H1 (cell line): ENCODE data around the gene ST6GALNAC2. TPM values are rescaled to one million over a fixed set of nuclear protein-coding genes. Genes with fewer than 3 reads are reported as not detected.

Source experiments
- CTCF ChIA-PET: fragments of 300-600 bp; sonication (Branson Sonifier 250); formaldehyde crosslinking; loops from one replicate; lab custom pipeline; 2021; ENCODE audit not compliant: partially characterized antibody; lab: Charles Lee
- POLR2A ChIA-PET: fragments of 300-600 bp; sonication (Branson Sonifier 250); formaldehyde crosslinking; loops from one replicate; lab custom pipeline; 2021; ENCODE audit warnings: inconsistent platforms; ENCODE audit not compliant: partially characterized antibody; lab: Charles Lee
- DNase-seq, 2 experiments: peaks; one replicate each; pipeline versions ENCODE4 v3.0.0 to v3.0.0-alpha.2; 2010 to 2022; ENCODE audit warnings: low spot score in 2 of 2, low read depth in 1 of 2, mixed read lengths in 1 of 2
- FAIRE-seq: peaks from 2 replicates; lab custom pipeline; 2011; peaks lifted over from hg19 to GRCh38; lab: Jason Lieb, UNC
- H2AFZ ChIP-seq: 2 replicates; pipeline ENCODE4 v1.8.1; 2012; ENCODE audit warnings: low read length, inconsistent platforms
- H2AK5ac ChIP-seq: 2 replicates; pipeline ENCODE4 v1.6.1; 2013; ENCODE audit warnings: low read depth, low read length
- H2BK120ac ChIP-seq: replicated peaks from 2 replicates; pipeline ENCODE3; 2013; ENCODE audit warnings: low read depth, low read length, inconsistent platforms
- H2BK12ac ChIP-seq: 2 replicates; pipeline ENCODE4 v1.6.1; 2013; ENCODE audit warnings: low read depth, low read length
- H2BK15ac ChIP-seq: 2 replicates; pipeline ENCODE4 v1.6.1; 2013; ENCODE audit warnings: low read length
- H2BK20ac ChIP-seq: 2 replicates; pipeline ENCODE4 v1.6.1; 2013; ENCODE audit warnings: low read length
- H2BK5ac ChIP-seq: 2 replicates; pipeline ENCODE4 v1.6.1; 2013; ENCODE audit warnings: low read depth, low read length
- H3K14ac ChIP-seq: 2 replicates; pipeline ENCODE4 v1.6.1; 2013; ENCODE audit warnings: inconsistent platforms; ENCODE audit not compliant: insufficient read length
- H3K18ac ChIP-seq: 2 replicates; pipeline ENCODE4 v1.6.1; 2013; ENCODE audit warnings: low read length; ENCODE audit errors: extremely low read depth
- H3K23ac ChIP-seq: 2 replicates; pipeline ENCODE4 v1.6.1; 2013; ENCODE audit warnings: inconsistent platforms; ENCODE audit not compliant: insufficient read length
- H3K23me2 ChIP-seq: 2 replicates; pipeline ENCODE4 v1.6.1; 2013; ENCODE audit warnings: low read depth, low read length
- H3K27ac ChIP-seq: 2 replicates; pipeline ENCODE4 v1.6.1; 2011; ENCODE audit warnings: low read depth, low read length, inconsistent platforms
- H3K27me3 ChIP-seq, 4 experiments: replicated peaks in 1 of 4; 1 replicate in 1 of 4; 2 replicates in 3 of 4; pipeline versions ENCODE4 v1.6.1 to v1.8.1; 2011 to 2013; ENCODE audit warnings: low read length in 3 of 4, mild to moderate bottlenecking in 3 of 4, inconsistent platforms in 2 of 4, mixed read lengths in 2 of 4, moderate library complexity in 1 of 4; ENCODE audit not compliant: control insufficient read depth in 3 of 4, insufficient read depth in 3 of 4; ENCODE audit errors: extremely low read depth in 1 of 4
- H3K36me3 ChIP-seq, 4 experiments: 2 replicates each; pipeline versions ENCODE4 v1.6.1 to v1.8.1; 2011 to 2013; ENCODE audit warnings: mild to moderate bottlenecking in 4 of 4, low read length in 3 of 4, moderate library complexity in 2 of 4, control low read depth in 1 of 4, inconsistent platforms in 1 of 4; ENCODE audit not compliant: insufficient read depth in 4 of 4, control insufficient read depth in 2 of 4
- H3K4ac ChIP-seq: replicated peaks from 2 replicates; pipeline ENCODE3; 2013; ENCODE audit warnings: low read length, low read depth, mixed read lengths, inconsistent platforms; ENCODE audit not compliant: insufficient read length
- H3K4me1 ChIP-seq, 4 experiments: replicated peaks in 1 of 4; 1 replicate in 1 of 4; 2 replicates in 3 of 4; pipeline versions ENCODE4 v1.6.1 to v1.8.1; 2011 to 2013; ENCODE audit warnings: low read length in 3 of 4, inconsistent platforms in 2 of 4, mixed read lengths in 1 of 4; ENCODE audit not compliant: insufficient read depth in 4 of 4, control insufficient read depth in 3 of 4
- H3K4me2 ChIP-seq, 2 experiments: 2 replicates each; pipeline versions ENCODE4 v1.6.1 to v1.8.1; 2011 to 2013; ENCODE audit warnings: low read depth in 2 of 2, low read length in 2 of 2, control low read depth in 1 of 2, inconsistent platforms in 1 of 2, mild to moderate bottlenecking in 1 of 2; ENCODE audit not compliant: insufficient read depth in 1 of 2
- H3K4me3 ChIP-seq, 4 experiments: fragments of 200-600, 300-600 bp in 1 of 4; sonication (generic), shearing (Covaris generic), sonication (Bioruptor Twin) in 1 of 4; 2 replicates each; pipeline versions ENCODE4 v1.5.1 to v1.8.1; 2011 to 2016; ENCODE audit warnings: low read length in 4 of 4, low read depth in 3 of 4, control low read depth in 2 of 4, inconsistent platforms in 2 of 4, mild to moderate bottlenecking in 2 of 4, mixed read lengths in 1 of 4, moderate library complexity in 1 of 4; ENCODE audit not compliant: insufficient read depth in 2 of 4; ENCODE audit errors: extremely low read depth in 1 of 4
- H3K56ac ChIP-seq: replicated peaks from 2 replicates; pipeline ENCODE3; 2013; ENCODE audit warnings: low read depth, mild to moderate bottlenecking, mixed read lengths, low read length, inconsistent platforms; ENCODE audit not compliant: insufficient read length
- H3K79me1 ChIP-seq: 2 replicates; pipeline ENCODE4 v1.6.1; 2013; ENCODE audit warnings: low read depth, low read length, control low read depth
- H3K79me2 ChIP-seq, 2 experiments: 2 replicates each; pipeline versions ENCODE4 v1.6.1 to v1.8.1; 2012 to 2013; ENCODE audit warnings: low read length in 2 of 2, mild to moderate bottlenecking in 2 of 2, inconsistent platforms in 1 of 2; ENCODE audit not compliant: insufficient read depth in 2 of 2, control insufficient read depth in 1 of 2
- H3K9ac ChIP-seq, 4 experiments: replicated peaks in 1 of 4; 1 replicate in 1 of 4; 2 replicates in 3 of 4; pipeline versions ENCODE4 v1.6.1 to v1.8.1; 2011 to 2013; ENCODE audit warnings: low read depth in 3 of 4, low read length in 3 of 4, control low read depth in 2 of 4, mild to moderate bottlenecking in 2 of 4, moderate library complexity in 2 of 4, inconsistent platforms in 1 of 4; ENCODE audit errors: extremely low read depth in 1 of 4
- H3K9me3 ChIP-seq, 2 experiments: 2 replicates each; pipeline versions ENCODE4 v1.6.1 to v1.8.1; 2012 to 2013; ENCODE audit warnings: mild to moderate bottlenecking in 2 of 2, moderate library complexity in 2 of 2, control low read depth in 1 of 2, inconsistent platforms in 1 of 2, low read depth in 1 of 2, low read length in 1 of 2, mixed read lengths in 1 of 2; ENCODE audit not compliant: insufficient read depth in 2 of 2
- H4K20me1 ChIP-seq, 2 experiments: replicated peaks in 1 of 2; 2 replicates each; pipeline versions ENCODE3 to v1.8.1; 2011 to 2013; ENCODE audit warnings: inconsistent platforms in 2 of 2, low read length in 2 of 2, mild to moderate bottlenecking in 1 of 2; ENCODE audit not compliant: insufficient read depth in 2 of 2, control insufficient read depth in 1 of 2
- H4K5ac ChIP-seq: 2 replicates; pipeline ENCODE4 v1.6.1; 2013; ENCODE audit warnings: low read length, low read depth, mixed read lengths, inconsistent platforms; ENCODE audit not compliant: insufficient read length
- H4K8ac ChIP-seq: 2 replicates; pipeline ENCODE4 v1.8.0; 2013; ENCODE audit warnings: mild to moderate bottlenecking, moderate library complexity, low read length, inconsistent platforms; ENCODE audit not compliant: insufficient read depth; ENCODE audit errors: extremely low read depth
- H4K91ac ChIP-seq: replicated peaks from 2 replicates; pipeline ENCODE3; 2013; ENCODE audit warnings: low read length, mixed read lengths, inconsistent platforms; ENCODE audit not compliant: insufficient read length
- GABPA ChIP-seq: IDR thresholded peaks from 2 replicates; pipeline ENCODE4 v1.6.1; 2011; ENCODE audit warnings: mild to moderate bottlenecking, low read length, moderate library complexity, borderline replicate concordance; ENCODE audit not compliant: insufficient read depth
- HDAC6 ChIP-seq: IDR thresholded peaks from one replicate; pipeline ENCODE4 v1.7.1; 2012; ENCODE audit warnings: low read depth, mild to moderate bottlenecking, inconsistent platforms, low read length, moderate library complexity
- MAFK ChIP-seq: IDR thresholded peaks from 2 replicates; pipeline ENCODE4 v1.6.1; 2012; ENCODE audit warnings: low read depth, mild to moderate bottlenecking, improper control_type of control experiment, low read length
- POLR2A ChIP-seq, 2 experiments: IDR thresholded peaks; 1 replicate in 1 of 2; 2 replicates in 1 of 2; pipeline ENCODE4 v1.6.1; 2011; ENCODE audit warnings: low read depth in 2 of 2, low read length in 2 of 2, mild to moderate bottlenecking in 2 of 2; ENCODE audit errors: control extremely low read depth in 1 of 2
- WGBS, 2 experiments: shearing (Covaris generic) in 1 of 2; methylation state at CpG; one replicate each; pipeline versions ENCODE4 v1.1.6 to v1.1.7; 2013 to 2015; ENCODE audit warnings: low lambda C conversion rate in 2 of 2, mixed read lengths in 2 of 2, inconsistent platforms in 1 of 2, low coverage in 1 of 2, missing lambda C conversion rate in 1 of 2; ENCODE audit not compliant: insufficient replicate concordance in 2 of 2, insufficient coverage in 1 of 2, insufficient read length in 1 of 2; ENCODE audit errors: extremely low coverage in 1 of 2, missing lambda C conversion rate in 1 of 2; 5-methylcytosine and 5-hydroxymethylcytosine counted together
- polyA plus RNA-seq, 7 experiments: library from polyadenylated mRNA; depleted of rRNA in 3 of 7; stranded (reverse) in 5 of 7; unstranded in 2 of 7; fragments of >200 nt in 5 of 7; fragments of 200-250 nt in 2 of 7; gene quantifications; 1 replicate in 5 of 7; 2 replicates in 1 of 7; 4 replicates in 1 of 7; pipeline versions ENCODE4 v1.2.1 to v1.2.3, GENCODE V29; 2011 to 2013; ENCODE audit warnings: missing spikeins in 2 of 7, mixed read lengths in 2 of 7
- total RNA-seq: library from RNA; stranded (reverse); fragmentation: NEBNext Ultra II Directional; extraction: Animal tissue kit (Norgen Biotek cat#: 25700); gene quantifications from 2 replicates; pipeline ENCODE4 v1.2.1, GENCODE V29; 2021

Gene ST6GALNAC2
- total and polyA plus RNA-seq, 2 of the 8 experiments (the other 6 are each of a cell fraction or from before 2014, with no cell fraction given), result 0.09 TPM; not detected in 1

GRCh38 chr17:76567634-76568432 lies 17.8 kb downstream of the ST6GALNAC2 start:
- Histone ChIP-seq H3K23ac (no peak overlapping the region), H3K4me3 (no peak overlapping the region), H4K8ac (no peak overlapping the region), H3K79me1 (peaks cover 2% of the 10 kb centered on the region; the same call in 1 of the 2 replicates), H4K91ac (no peak overlapping the region), H3K36me3 (peaks cover 8 to 34% (median 21%) of the 10 kb centered on the region in 4 experiments), H2AK5ac (no peak overlapping the region), H3K79me2 (peaks cover 0 to 3% of the 10 kb centered on the region in 2 experiments; a peak in 1 of 4 replicates), H4K20me1 (peaks cover 22 to 24% of the 10 kb centered on the region in 2 experiments), H4K5ac (no peak overlapping the region), H3K27ac (no peak overlapping the region), H3K4me2 (no peak overlapping the region), H2BK5ac (no peak overlapping the region), H2AFZ (no peak overlapping the region), H3K4me1 (peaks cover 0 to 21% (median 5%) of the 10 kb centered on the region in 4 experiments; a peak in 6 of 7 replicates), H2BK12ac (no peak overlapping the region), H3K23me2 (no peaks in the 10 kb centered on the region; the same call in 1 of the 2 replicates), H3K9ac (no peak overlapping the region), H2BK120ac (no peak overlapping the region), H3K4ac (no peak overlapping the region), H3K9me3 (no peaks in the 10 kb centered on the region), H3K27me3 (no peaks in the 10 kb centered on the region; a peak in 2 of 7 replicates), H2BK15ac (no peak overlapping the region), H3K18ac (no peak overlapping the region), H3K56ac (no peak overlapping the region), H3K14ac (no peak overlapping the region), H2BK20ac (no peak overlapping the region)
- DNase-seq (no peak), FAIRE-seq (no peak)
- POLR2A ChIA-PET, result interaction anchor here (0.9 to 7.7 kb wide), 21 partner anchors 9 to 165 kb away, joined by 3 to 133 read pairs (median 5); partner anchors contain the start of genes PRCD and ST6GALNAC2
- 72% methylated on average over 14 of the region's 14 CpGs; no CpG with 5 or more reads in 1 of the 2 experiments for WGBS, 2 experiments
- TF ChIP-seq HDAC6 (no peak), POLR2A (IDR thresholded peaks at IDR 0.05; ENCODE audit: control extremely low read depth in 1 of 2, low read depth in 2 of 2, low read length in 2 of 2) (peak in 1 of 2 experiments; percentile 49; a peak in 1 of 3 replicates), MAFK (no peak), GABPA (no peak)
- CTCF ChIA-PET, result interaction anchor here (0.8 to 9.3 kb wide), 13 partner anchors 8 to 116 kb away, joined by 3 to 71 read pairs (median 4); no protein-coding TSS in a partner anchor
